Trophoblast cell (in vitro differentiated cells and primary cell): ENCODE data around the gene TERB1.

Experiments
- DNase-seq, 2 donors: peaks; one replicate each; pipeline ENCODE4 v3.0.0-alpha.2; 2016
- H2AFZ ChIP-seq: 2 replicates; pipeline ENCODE4 v1.6.1; 2013; ENCODE audit warnings: low read length, moderate library complexity, mild to moderate bottlenecking; ENCODE audit not compliant: insufficient read depth, poor library complexity
- H2AK5ac ChIP-seq: 2 replicates; pipeline ENCODE4 v1.6.1; 2013; ENCODE audit warnings: mild to moderate bottlenecking, low read length
- H2BK120ac ChIP-seq: 2 replicates; pipeline ENCODE4 v1.6.1; 2013; ENCODE audit warnings: low read length, mild to moderate bottlenecking, moderate library complexity; ENCODE audit not compliant: insufficient read depth, poor library complexity
- H2BK12ac ChIP-seq: 2 replicates; pipeline ENCODE4 v1.6.1; 2013; ENCODE audit warnings: mild to moderate bottlenecking, low read length, moderate library complexity
- H2BK5ac ChIP-seq: 2 replicates; pipeline ENCODE4 v1.6.1; 2013; ENCODE audit warnings: low read length, low read depth, moderate library complexity, mild to moderate bottlenecking; ENCODE audit not compliant: poor library complexity
- H3K14ac ChIP-seq: 2 replicates; pipeline ENCODE4 v1.6.1; 2013; ENCODE audit warnings: mild to moderate bottlenecking, low read length
- H3K18ac ChIP-seq: 2 replicates; pipeline ENCODE4 v1.6.1; 2013; ENCODE audit warnings: mild to moderate bottlenecking, low read length
- H3K23ac ChIP-seq: 2 replicates; pipeline ENCODE4 v1.6.1; 2013; ENCODE audit warnings: low read length
- H3K27ac ChIP-seq: 2 replicates; pipeline ENCODE4 v1.5.1; 2013; ENCODE audit warnings: low read depth, mild to moderate bottlenecking, inconsistent platforms, low read length, moderate library complexity
- H3K27me3 ChIP-seq: 2 replicates; pipeline ENCODE4 v1.6.1; 2013; ENCODE audit warnings: inconsistent platforms, mild to moderate bottlenecking, low read length, moderate library complexity; ENCODE audit not compliant: insufficient read depth
- H3K36me3 ChIP-seq, 2 experiments: 1 replicate in 1 of 2; 2 replicates in 1 of 2; pipeline ENCODE4 v1.6.1; 2013; ENCODE audit warnings: low read length in 2 of 2, mild to moderate bottlenecking in 2 of 2, moderate library complexity in 1 of 2; ENCODE audit not compliant: insufficient read depth in 2 of 2, control insufficient read depth in 1 of 2
- H3K4ac ChIP-seq: 2 replicates; pipeline ENCODE4 v1.6.1; 2013; ENCODE audit warnings: low read depth, mild to moderate bottlenecking, low read length, moderate library complexity
- H3K4me1 ChIP-seq, 2 experiments: 1 replicate in 1 of 2; 2 replicates in 1 of 2; pipeline ENCODE4 v1.6.1; 2013; ENCODE audit warnings: low read length in 2 of 2, mild to moderate bottlenecking in 2 of 2, moderate library complexity in 1 of 2; ENCODE audit not compliant: insufficient read depth in 2 of 2, control insufficient read depth in 1 of 2
- H3K4me2 ChIP-seq: 2 replicates; pipeline ENCODE4 v1.6.1; 2013; ENCODE audit warnings: inconsistent platforms, mild to moderate bottlenecking, low read length, moderate library complexity
- H3K4me3 ChIP-seq: 2 replicates; pipeline ENCODE4 v1.5.1; 2013; ENCODE audit warnings: mild to moderate bottlenecking, low read depth, low read length, inconsistent platforms
- H3K79me1 ChIP-seq: one replicate; pipeline ENCODE4 v1.6.1; 2013; ENCODE audit warnings: low read length
- H3K79me2 ChIP-seq: 2 replicates; pipeline ENCODE4 v1.6.1; 2013; ENCODE audit warnings: low read length, mild to moderate bottlenecking; ENCODE audit not compliant: control insufficient read depth, insufficient read depth, poor library complexity
- H3K9ac ChIP-seq: 2 replicates; pipeline ENCODE4 v1.6.1; 2013; ENCODE audit warnings: mild to moderate bottlenecking, low read length
- H3K9me3 ChIP-seq: 2 replicates; pipeline ENCODE4 v1.6.1; 2013; ENCODE audit warnings: low read depth, mild to moderate bottlenecking, control low read depth, inconsistent platforms, low read length; ENCODE audit not compliant: insufficient read depth
- H4K12ac ChIP-seq: 2 replicates; pipeline ENCODE4 v1.6.1; 2013; ENCODE audit warnings: low read depth, mild to moderate bottlenecking, low read length, moderate library complexity
- H4K8ac ChIP-seq: 2 replicates; pipeline ENCODE4 v1.6.1; 2013; ENCODE audit warnings: low read depth, mild to moderate bottlenecking, low read length, moderate library complexity
- H4K91ac ChIP-seq: one replicate; pipeline ENCODE4 v1.6.1; 2013; ENCODE audit warnings: low read depth, mild to moderate bottlenecking, low read length, moderate library complexity
- WGBS: extraction: QIAGEN DNeasy Blood & Tissue Kit; methylation state at CpG from one replicate; pipeline ENCODE4 v1.1.7; 2013; ENCODE audit warnings: missing lambda C conversion rate; ENCODE audit not compliant: insufficient read length, insufficient coverage; ENCODE audit errors: extremely low coverage; 5-methylcytosine and 5-hydroxymethylcytosine counted together

Gene TERB1

DNA sequence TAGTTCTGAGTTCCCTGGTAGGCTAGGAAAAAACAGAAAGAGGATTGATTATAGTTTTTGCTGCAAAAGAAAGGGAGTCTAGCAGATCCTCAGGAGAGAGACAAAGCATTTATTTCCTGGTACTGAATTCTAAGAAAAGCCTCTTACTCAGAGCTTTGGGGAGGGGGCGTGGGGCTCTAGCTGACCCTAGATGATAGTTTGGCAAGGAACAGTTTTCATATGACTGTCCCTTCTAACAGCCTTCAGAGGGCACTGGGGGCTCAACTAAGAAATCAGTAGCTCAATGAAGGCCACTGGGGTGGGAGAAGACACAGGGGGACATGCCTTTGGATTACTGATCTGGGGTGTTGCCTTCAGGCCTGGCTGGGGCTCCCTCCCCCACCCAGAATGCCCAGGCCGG is 46.8 kb upstream of the TERB1 start:
- H4K8ac ChIP-seq, result no peak overlapping the region
- no peak overlapping the region for H4K91ac ChIP-seq
- no peaks in the 10 kb centered on the region for H3K79me2 ChIP-seq
- H2BK12ac ChIP-seq, result no peak overlapping the region
- H3K36me3 ChIP-seq, result no peaks in the 10 kb centered on the region
- no peak overlapping the region for H3K14ac ChIP-seq
- H3K27ac ChIP-seq, result no peak overlapping the region
- DNase-seq, result no peak
- H3K4me2 ChIP-seq, result no peak overlapping the region
- no peak overlapping the region for H3K23ac ChIP-seq
- H3K9ac ChIP-seq, result no peak overlapping the region
- H3K79me1 ChIP-seq, result no peaks in the 10 kb centered on the region
- peaks cover 7% of the 10 kb centered on the region for H3K9me3 ChIP-seq
- no peak overlapping the region for H2AK5ac ChIP-seq
- H2BK120ac ChIP-seq, result no peak overlapping the region
- H3K4me1 ChIP-seq, result peaks cover 6 to 7% of the 10 kb centered on the region in 2 experiments
- no peak overlapping the region for H4K12ac ChIP-seq
- H3K27me3 ChIP-seq, result peaks cover 31% of the 10 kb centered on the region
- H2AFZ ChIP-seq, result no peak overlapping the region
- no peak overlapping the region for H3K4me3 ChIP-seq
- H3K4ac ChIP-seq, result no peak overlapping the region
- H3K18ac ChIP-seq, result no peak overlapping the region
- no peak overlapping the region for H2BK5ac ChIP-seq
- no CpG with 5 or more reads among the region's 2 CpGs for WGBS

DNA sequence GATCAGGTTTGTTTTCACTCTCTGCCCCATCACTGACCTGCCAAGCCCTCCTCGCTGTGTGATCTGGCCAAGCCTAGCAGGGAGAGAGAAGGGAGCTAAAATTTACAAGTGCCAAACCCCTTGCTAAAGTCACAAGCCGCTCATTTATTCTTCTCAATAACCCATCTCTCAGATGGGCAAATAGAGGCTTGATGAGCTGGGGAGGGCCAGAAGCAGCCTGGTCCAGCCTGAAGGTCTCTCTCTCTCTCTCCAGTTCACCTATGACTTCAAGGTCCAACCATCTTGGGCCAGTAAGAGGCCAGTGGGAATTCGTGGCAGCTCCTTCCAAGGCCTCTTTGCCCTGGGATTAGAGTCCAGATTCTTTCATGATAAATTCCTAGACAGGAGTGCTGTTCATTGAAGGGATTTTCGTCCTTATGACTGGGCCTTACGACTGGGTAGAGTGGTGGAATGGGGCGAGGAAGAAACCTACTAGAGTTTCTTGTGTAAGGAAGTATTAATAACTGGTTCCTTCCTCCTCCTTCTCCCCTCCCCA is 46.2 kb upstream of the TERB1 start:
- H3K9me3 ChIP-seq, result peaks cover 7% of the 10 kb centered on the region
- no peak overlapping the region for H2BK12ac ChIP-seq
- H2AK5ac ChIP-seq, result no peak overlapping the region
- no peaks in the 10 kb centered on the region for H3K79me1 ChIP-seq
- H3K79me2 ChIP-seq, result no peaks in the 10 kb centered on the region
- H3K27ac ChIP-seq, result no peak overlapping the region
- no peak overlapping the region for H3K4me3 ChIP-seq
- H2BK5ac ChIP-seq, result no peak overlapping the region
- H3K4ac ChIP-seq, result no peak overlapping the region
- no CpG with 5 or more reads among the region's 6 CpGs for WGBS
- no peak overlapping the region for H4K8ac ChIP-seq
- H2AFZ ChIP-seq, result no peak overlapping the region
- no peak overlapping the region for H4K12ac ChIP-seq
- no peak overlapping the region for H3K4me2 ChIP-seq
- H4K91ac ChIP-seq, result no peak overlapping the region
- no peak overlapping the region for H3K18ac ChIP-seq
- no peak overlapping the region for H3K14ac ChIP-seq
- H3K23ac ChIP-seq, result no peak overlapping the region
- H3K9ac ChIP-seq, result no peak overlapping the region
- no peaks in the 10 kb centered on the region for H3K36me3 ChIP-seq
- DNase-seq, result no peak
- peaks cover 37% of the 10 kb centered on the region for H3K27me3 ChIP-seq
- no peak overlapping the region for H2BK120ac ChIP-seq
- peaks cover 6 to 7% of the 10 kb centered on the region in 2 experiments for H3K4me1 ChIP-seq

DNA sequence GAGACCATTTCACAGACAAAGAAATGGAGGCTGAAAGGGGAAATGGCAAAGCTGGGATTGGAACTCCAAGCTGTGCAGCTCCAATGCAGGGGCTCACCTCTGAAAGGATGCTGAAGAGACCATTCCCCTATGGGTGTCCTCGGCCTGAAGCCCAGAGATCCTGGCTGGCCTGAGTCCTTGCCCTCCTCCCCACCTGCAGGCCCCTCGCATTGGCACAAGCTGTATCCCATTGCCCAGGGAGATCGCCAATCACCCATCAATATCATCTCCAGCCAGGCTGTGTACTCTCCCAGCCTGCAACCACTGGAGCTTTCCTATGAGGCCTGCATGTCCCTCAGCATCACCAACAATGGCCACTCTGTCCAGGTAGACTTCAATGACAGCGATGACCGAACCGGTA is 45.4 kb upstream of the TERB1 start:
- Histone ChIP-seq H3K36me3 (no peaks in the 10 kb centered on the region), H2BK120ac (no peak overlapping the region), H3K9ac (no peak overlapping the region), H2AK5ac (no peak overlapping the region), H3K4me3 (no peak overlapping the region), H2BK5ac (no peak overlapping the region), H2AFZ (no peak overlapping the region), H3K9me3 (peaks cover 7% of the 10 kb centered on the region), H3K4me2 (no peak overlapping the region), H3K79me2 (no peaks in the 10 kb centered on the region), H3K18ac (no peak overlapping the region), H3K79me1 (no peaks in the 10 kb centered on the region), H3K23ac (no peak overlapping the region), H3K27me3 (peaks cover 40% of the 10 kb centered on the region), H2BK12ac (no peak overlapping the region), H4K8ac (no peak overlapping the region), H3K4ac (no peak overlapping the region), H4K91ac (no peak overlapping the region), H3K14ac (no peak overlapping the region), H4K12ac (no peak overlapping the region), H3K4me1 (peaks cover 6 to 7% of the 10 kb centered on the region in 2 experiments), H3K27ac (no peak overlapping the region)
- WGBS, result no CpG with 5 or more reads among the region's 6 CpGs
- DNase-seq, result no peak

DNA sequence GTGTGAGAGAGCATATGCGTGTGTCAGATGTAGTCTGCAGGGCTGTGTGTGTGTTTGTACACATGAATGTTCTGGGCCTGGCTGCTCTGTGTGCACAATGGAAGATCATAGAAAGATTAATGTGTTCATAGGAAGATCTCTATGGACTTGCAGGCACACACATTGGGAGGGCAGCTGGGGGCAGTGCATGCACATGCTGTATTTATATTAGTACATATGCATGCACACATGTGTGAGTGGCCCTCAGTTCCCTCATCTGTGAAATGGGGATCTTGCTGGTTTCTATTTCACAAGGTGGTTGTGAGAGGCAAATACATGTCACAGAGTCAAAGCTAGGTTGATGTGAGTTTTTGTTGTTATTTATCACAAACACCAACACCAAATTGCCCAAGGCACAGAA is 44.9 kb upstream of the TERB1 start:
- no peak overlapping the region for H2AK5ac ChIP-seq
- no peak overlapping the region for H3K18ac ChIP-seq
- no peak overlapping the region for H3K27ac ChIP-seq
- no peak overlapping the region for H3K9ac ChIP-seq
- no CpG with 5 or more reads among the region's 1 CpG for WGBS
- no peak overlapping the region for H2BK5ac ChIP-seq
- no peak overlapping the region for H4K12ac ChIP-seq
- H3K79me1 ChIP-seq, result no peaks in the 10 kb centered on the region
- no peak overlapping the region for H3K23ac ChIP-seq
- no peak overlapping the region for H3K4me2 ChIP-seq
- H3K4me3 ChIP-seq, result no peak overlapping the region
- H2BK12ac ChIP-seq, result no peak overlapping the region
- no peak for DNase-seq
- H3K14ac ChIP-seq, result no peak overlapping the region
- H4K91ac ChIP-seq, result no peak overlapping the region
- no peaks in the 10 kb centered on the region for H3K79me2 ChIP-seq
- H3K4ac ChIP-seq, result no peak overlapping the region
- no peak overlapping the region for H2AFZ ChIP-seq
- no peaks in the 10 kb centered on the region for H3K36me3 ChIP-seq
- no peak overlapping the region for H4K8ac ChIP-seq
- peaks cover 40% of the 10 kb centered on the region for H3K27me3 ChIP-seq
- no peak overlapping the region for H2BK120ac ChIP-seq
- H3K9me3 ChIP-seq, result peaks cover 7% of the 10 kb centered on the region
- peaks cover 6 to 7% of the 10 kb centered on the region in 2 experiments for H3K4me1 ChIP-seq
